SHP77 treated with DMSO at 0.1 percent for 48 hours (cell line): ENCODE results near the gene ANGPTL2.

ENCODE experiments used
- DNase-seq: peaks from one replicate; lab custom pipeline; 2025; lab: John Stamatoyannopoulos, UW

The ANGPTL2 gene

DNA sequence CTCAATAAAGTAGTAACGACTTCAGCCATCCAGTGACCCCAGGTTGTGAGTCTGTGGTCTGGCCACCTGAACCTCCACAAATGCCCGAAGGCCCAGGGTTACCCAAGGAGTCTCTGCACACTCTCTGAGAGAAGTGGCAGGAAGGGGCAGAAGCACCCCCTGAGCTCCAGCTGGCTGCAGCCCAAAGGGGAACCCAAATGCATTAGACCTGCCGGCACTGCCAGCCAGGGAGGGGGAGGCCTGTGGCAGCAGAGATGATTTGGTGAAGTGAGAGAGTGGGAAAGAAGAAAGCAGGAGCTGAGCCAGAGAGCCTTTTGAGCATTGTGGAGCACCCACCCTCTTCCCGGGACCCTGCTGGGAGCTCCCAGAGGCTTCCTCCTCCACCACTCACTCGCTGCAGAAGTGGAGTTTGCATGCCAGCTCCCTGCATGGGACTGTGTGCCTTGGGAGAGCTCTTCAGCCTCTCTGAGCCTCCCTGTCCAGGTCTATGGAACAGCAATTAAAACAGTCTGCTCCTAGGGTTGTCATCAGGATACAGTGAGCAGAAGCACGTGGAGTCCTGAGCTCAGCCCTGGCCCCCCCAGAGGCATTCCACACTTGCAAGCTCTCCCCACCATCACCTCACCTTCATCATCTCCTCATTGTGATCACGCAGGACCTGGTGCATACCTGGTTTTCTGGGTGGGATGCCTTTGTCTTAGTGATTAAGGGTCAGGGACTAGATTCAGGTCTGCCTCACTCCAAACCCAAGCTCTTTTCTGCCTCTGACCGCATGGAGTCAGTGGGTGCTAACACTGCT is 13.8 kb upstream of the ANGPTL2 start:
- no peak for DNase-seq

DNA sequence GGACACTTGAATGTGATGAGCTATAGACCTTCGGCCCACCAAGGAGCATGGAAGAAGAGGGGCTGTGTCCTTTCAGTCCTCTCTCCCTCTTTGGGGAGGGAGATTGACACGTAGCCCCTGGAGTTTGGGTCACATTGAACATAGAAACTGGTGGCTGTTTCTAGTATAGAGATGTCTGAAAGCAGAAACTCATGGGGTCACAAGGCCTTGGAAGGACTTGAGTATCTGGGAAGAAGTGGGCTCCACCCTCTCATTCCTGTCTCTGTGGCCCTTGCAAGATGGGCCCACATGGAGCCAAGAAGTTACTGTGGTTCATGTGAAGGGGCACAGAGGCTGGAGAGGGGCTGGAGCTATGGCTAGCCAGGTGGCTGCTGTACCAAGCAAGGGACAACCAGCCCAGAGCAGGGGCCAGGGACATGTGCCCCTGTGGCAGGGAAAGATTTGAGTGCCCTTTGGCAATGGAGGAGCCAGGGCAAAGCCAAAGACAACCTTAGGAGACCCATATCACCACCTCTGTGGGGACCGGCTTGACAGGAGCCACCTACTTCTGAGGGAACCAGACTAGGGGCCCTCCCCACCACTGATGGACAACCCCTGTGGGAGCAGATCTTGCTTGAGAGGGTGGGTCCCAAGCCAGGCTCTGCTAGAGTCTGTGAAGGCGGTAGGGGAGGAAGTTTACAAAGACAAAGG is 12.8 kb upstream of the ANGPTL2 start:
- DNase-seq, result no peak

GRCh38 chr9:127133739-127134167 is 11.3 kb upstream of the ANGPTL2 start:
- no peak for DNase-seq

DNA sequence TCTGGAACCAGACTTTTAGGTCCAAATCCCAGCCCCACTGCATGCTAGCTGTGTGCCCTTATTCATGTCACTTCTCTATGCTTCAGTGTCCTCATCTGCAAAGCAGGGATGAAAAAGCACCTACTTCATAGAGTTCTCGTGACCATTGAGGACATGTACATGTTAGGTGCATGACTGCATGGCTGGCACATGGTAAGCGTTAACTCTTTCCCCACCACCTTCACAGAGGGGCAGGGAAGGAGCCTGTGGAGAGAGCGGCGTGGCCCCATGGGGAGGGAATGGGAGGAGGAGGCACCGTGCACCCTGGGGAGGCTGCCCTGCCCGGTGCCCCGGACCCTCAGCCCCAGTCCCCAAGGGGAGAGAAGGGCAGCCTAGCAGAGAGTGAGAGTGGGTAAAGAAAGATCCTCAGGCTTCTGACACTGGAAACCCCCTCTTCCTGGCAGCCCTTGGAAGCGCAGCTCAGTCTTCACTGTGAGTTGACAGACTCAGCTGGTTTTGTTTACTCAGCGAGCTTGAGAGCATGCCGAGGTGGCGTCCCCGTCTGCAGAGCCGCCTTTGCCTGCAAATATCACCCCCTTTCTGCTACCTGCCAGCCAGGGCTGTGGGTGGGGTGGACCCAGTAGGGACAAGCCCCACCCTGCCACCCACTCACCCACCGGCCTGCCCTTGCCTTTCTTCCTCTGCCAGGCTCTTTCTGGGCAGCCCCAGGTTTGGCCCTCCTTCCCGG is 10.6 kb upstream of the ANGPTL2 start:
- DNase-seq, result peak; percentile 35

DNA sequence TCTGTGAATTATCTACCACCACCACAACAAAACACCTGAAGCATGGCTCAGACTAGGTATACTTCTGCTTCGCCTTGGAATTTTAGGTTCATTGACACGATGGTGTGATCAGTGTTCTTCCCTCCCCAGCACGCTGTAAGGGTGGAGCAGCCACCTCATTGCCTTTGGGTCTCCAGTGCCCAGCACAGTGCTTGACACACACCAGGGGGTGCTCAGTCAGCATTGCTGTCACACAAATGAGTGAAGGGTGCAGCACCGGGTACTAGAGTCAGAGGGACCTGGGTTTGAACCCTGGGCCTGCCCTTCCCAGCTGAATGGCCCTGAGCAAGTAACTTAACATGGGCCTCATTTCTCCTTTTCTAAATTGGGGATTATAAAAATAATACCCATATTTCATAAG is 9.9 kb upstream of the ANGPTL2 start:
- no peak for DNase-seq

- DNase-seq, result no peak
Measured at GRCh38 chr9:127131871-127132270, 9.4 kb upstream of the ANGPTL2 start.

DNA sequence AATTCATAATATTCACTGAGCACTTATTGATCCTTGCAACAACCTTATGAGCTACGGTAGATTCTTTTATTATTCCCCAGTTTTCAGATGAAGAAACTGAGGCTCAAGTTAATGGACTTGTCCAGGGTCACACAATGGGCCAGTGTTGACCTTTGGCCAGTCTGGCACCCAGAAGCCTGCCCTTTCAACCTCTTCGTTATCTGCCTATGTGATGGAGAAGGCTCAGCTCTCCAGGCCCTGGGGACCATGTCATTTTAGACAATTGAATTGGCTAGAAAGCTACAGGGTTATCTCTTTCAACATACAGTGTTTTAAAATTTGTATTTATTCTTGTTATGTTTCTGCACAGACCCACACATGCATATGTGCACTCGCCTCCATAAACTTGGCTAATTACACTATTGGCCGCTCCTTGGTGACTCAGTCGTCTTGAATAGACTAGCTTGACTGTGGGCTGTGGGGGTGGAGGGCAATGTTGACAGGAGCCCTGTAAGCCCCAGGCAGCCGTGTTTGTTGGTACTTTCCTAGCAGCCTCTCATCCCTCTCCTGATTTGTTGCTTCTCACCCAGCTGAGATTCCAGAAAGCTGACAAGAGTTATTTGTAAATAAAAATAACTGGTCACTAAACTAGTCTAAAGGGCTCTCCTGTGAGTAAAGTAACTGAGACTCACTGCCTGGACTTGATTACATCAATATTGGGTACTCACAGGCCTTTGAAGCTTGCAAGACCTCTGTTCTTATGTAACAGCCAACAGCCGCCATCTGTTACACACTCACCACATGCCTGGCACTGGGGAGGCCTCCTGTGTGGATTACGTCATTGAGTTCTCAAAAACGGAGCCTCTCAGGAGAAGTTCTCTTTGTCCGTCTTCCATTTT is 8.5 kb upstream of the ANGPTL2 start:
- peak; percentile 83 for DNase-seq

DNA sequence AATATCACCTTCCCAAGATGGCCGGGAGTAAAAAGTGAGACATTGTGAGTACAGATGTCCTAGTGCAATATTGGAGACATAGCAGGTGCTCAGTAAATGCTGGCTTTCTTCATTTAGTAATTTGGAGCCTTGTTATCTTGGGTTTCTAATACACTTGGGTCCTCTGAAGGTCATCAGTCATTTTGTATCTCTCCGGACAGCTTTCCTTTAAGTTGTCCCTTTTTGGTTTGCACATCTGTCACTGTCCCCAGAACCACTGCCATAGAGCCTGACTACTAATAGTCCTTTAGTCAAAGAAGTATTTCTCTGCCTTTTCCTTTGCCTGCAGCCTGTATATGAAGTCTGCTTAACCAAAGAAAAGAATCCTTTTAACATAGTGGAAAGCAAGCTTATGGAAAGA is 7.8 kb upstream of the ANGPTL2 start:
- no peak for DNase-seq

- DNase-seq, result no peak
Measured at GRCh38 chr9:127129718-127130085, 7.3 kb upstream of the ANGPTL2 start.

- DNase-seq, result no peak
Measured at GRCh38 chr9:127129073-127129717, 6.8 kb upstream of the ANGPTL2 start.

- DNase-seq, result no peak
Measured at GRCh38 chr9:127128341-127129072, 6.1 kb upstream of the ANGPTL2 start.

GRCh38 chr9:127126971-127127370 is 4.5 kb upstream of the ANGPTL2 start:
- DNase-seq, result no peak

DNA sequence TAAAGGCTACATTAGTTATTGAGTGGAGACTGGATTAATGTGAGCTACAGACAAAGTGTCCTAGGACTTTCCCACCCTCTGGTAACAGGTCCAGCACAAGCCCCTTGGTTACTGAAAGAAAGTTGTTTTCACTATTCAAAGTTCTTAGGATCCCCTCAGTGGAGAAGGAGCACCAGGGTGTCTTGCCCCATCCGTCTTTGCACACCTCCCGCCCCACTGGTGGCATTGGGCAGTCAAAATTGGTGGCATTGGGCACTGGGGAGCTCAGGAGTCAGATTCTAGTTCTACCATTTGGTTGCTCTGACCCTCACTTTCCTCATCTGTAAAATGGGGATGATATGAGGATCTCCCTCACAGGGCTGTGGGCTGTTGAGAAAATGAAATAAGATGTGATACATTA is 2.4 kb upstream of the ANGPTL2 start:
- no peak for DNase-seq

GRCh38 chr9:127124111-127124531 is 1.7 kb upstream of the ANGPTL2 start:
- DNase-seq, result no peak

DNA sequence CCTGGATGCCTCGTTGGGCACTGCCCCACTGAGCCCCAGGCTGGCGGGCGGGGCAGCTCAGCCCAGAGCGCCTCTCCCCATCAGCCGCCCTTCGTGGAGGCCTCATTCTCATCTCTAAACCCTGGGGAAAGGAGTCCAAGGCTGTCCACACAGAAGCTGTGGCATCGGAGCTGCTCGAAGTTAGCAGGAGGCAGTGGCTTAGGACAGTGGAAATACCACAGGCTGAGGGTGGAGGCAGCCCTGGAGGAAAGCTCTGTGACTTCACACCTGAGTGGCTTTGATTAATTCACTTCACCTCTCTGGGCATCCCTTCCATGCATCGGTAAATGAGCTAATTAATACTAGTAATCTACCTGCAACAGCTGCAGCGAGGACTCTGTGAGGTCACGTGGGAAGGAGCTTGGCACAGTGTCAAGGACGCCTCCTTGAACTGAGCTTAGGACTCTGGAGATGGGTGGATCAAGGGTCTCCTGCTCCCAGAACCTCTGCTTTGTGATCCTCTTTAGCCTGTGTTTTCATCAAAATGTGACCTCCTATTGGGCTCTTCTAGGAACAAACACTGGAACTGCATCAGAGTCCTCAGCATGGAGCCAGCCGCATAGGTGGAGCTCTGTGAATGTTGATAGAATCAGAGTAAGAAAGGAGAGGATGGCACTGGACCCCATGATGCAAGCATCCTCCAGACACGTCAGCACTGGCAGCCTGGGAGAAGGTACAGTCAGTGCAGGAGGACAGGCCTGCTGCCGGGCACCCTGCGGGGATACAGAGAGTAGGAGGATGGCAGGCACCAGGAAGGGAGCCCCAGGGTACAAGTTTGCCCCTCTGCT is 842 bp upstream of the ANGPTL2 start:
- no peak for DNase-seq

DNA sequence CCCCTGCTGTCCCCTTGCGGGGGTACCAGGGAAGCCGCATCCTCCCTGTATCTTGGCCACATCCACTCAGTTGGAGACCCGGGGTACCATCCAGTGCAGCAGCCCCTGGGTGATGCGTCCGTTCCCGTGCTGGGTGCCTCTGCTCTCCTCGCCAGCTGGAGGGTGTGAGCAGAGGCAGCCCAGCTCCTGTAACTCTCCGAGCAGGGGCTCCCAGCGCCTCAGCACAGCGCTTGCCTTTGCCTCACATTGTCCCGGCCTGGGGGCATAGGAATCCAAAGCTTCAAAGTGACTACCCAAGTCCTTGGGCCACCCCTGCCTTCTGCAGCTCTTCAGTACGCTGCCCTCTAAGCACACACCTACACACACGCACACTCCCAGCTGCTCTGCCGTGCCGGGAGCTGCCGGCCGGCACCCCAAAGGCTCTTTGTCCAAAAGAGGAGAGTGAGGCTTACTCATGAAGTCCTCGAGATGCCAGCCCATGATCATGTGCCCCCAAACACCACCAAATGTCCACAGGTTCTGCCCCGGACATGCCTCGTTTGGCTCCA is 733 bp downstream of the ANGPTL2 start:
- no peak for DNase-seq

GRCh38 chr9:127119320-127119709 is 3.1 kb downstream of the ANGPTL2 start:
- no peak for DNase-seq

DNA sequence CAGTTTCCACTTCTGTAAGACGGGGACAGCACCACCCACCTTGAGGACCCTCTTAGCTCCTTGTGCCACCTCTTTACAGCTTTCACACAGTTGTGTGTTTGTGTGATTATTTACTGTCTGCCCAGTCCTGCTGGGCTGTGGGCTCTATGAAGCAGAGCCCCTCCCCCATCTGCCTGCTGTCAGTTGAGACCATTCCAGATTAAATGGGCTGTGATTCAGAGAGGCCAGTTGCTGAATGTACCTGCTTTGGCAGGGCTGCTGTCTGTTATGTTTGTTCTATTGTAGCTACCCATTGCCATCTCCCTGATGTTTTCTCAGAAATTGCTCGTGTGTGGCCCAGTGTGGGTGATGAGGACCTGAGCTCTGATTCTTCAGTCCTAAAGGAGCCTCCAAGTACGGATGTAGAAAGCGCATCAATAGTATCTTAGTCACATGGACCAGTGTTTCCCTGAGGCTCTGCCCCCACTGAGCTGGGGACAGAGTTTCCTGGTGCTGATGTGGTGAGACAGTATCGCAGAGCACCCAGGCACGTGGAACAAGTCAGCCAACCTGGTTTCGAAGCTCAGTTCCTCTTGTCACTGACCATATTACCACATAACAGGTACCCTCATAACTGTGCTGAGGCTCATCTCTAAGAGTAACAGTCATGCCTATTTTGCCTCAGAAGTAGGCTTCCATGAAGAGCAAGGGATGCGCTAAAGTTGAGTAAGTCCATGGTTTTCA is 3.7 kb downstream of the ANGPTL2 start:
- DNase-seq, result no peak

- DNase-seq, result no peak
Measured at GRCh38 chr9:127117801-127118200, 4.6 kb downstream of the ANGPTL2 start.
